Activated CD4-positive, alpha-beta T cell treated with anti-CD3 and anti-CD28 coated beads, Interleukin-2, amount 10 ng/mL, durations not matched to agents 24 days and 14 days (primary cell): ENCODE data around the gene CHEK1. TPM values are rescaled to one million over a fixed set of nuclear protein-coding genes. Genes with fewer than 3 reads are reported as not detected.
"Not testable (repeated sequence)": the region's sequence is repeated elsewhere in the genome, so short reads cannot be mapped to it uniquely, and the experiment has no call there.

ENCODE experiments used
- DNase-seq: peaks from one replicate; pipeline ENCODE4 v3.0.0; 2022
- H3K27ac Mint-ChIP-seq: one replicate; pipeline ENCODE4 v1.8.0; 2022; ENCODE audit warnings: mild to moderate bottlenecking, mixed read lengths
- H3K27me3 Mint-ChIP-seq: one replicate; pipeline ENCODE4 v1.8.0; 2022; ENCODE audit warnings: mixed read lengths
- H3K36me3 Mint-ChIP-seq: one replicate; pipeline ENCODE4 v1.8.0; 2022; ENCODE audit warnings: low read depth, mild to moderate bottlenecking, mixed read lengths
- H3K4me1 Mint-ChIP-seq: one replicate; pipeline ENCODE4 v1.8.0; 2021; ENCODE audit warnings: mixed read lengths
- H3K4me3 Mint-ChIP-seq: one replicate; pipeline ENCODE4 v1.8.0; 2022; ENCODE audit warnings: mild to moderate bottlenecking, moderate library complexity, mixed read lengths
- H3K9me3 Mint-ChIP-seq: one replicate; pipeline ENCODE4 v1.8.0; 2021; ENCODE audit warnings: mixed read lengths
- intact Hi-C: fragments of 100-400 bp; cut with micrococcal nuclease; formaldehyde crosslinking; loops from one replicate; pipeline ENCODE4 v1.15.1; 2023
- total RNA-seq: library from RNA; stranded (reverse); gene quantifications from 2 replicates; pipeline ENCODE4 v1.2.3, GENCODE V29; 2022

CHEK1 gene
- total RNA-seq, 1 donor from 2014 or later, result 131 TPM

DNA sequence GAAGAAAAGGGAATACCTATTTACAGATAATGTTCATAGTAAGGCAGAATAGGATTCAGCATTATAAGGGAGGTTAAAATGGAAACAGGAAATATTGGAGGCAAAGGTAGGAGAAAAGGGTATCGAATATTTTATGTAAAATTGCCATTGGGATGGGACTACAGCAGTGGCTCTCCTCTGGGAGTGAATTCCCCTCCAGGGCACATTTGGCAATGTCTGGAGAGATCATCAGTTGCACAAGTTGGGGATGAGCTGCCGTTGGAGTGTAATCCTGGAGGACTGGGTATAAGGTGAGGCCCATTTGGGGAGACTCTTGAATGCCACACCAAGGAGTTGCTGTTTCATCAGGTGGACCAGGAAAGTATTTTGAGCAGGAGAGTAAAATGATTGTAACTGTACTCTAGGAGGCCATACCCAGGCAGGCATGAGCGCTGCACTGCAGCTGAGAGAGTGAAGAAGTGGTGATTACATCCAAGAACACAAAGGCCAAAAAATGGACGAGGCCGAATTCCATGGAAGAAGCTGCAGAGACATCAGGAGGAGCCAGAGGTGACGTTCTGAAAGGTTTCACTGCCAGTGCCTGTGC, 64.4 kb downstream of the CHEK1 start:
- Mint-ChIP-seq H3K27me3 (no peaks in the 10 kb centered on the region), H3K36me3 (peaks cover 3% of the 10 kb centered on the region), H3K4me3 (no peak overlapping the region), H3K4me1 (no peaks in the 10 kb centered on the region), H3K27ac (no peak overlapping the region), H3K9me3 (no peaks in the 10 kb centered on the region)
- intact Hi-C loops, result no loop called here
- no peak for DNase-seq

DNA sequence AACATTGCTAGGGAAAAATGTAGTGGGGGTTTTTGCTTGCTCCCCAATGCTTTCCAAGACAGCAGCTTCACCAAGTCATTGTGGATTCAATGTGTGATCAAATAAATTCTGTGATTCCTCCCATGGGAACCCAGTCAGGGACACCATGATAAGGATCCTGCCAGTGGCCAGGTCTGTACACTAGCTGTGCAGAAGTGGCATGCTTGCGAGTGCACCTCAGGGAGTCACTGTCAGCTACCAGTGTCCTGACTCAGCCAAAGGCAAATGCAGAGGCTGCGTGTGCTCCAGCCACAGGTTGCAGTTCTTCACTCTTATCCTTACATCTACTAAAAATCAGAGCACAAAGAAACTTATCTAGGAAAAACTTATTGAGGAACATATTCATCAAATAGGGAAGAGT, 65.0 kb downstream of the CHEK1 start:
- H3K4me3 Mint-ChIP-seq, result no peak overlapping the region
- no peak overlapping the region for H3K27ac Mint-ChIP-seq

DNA sequence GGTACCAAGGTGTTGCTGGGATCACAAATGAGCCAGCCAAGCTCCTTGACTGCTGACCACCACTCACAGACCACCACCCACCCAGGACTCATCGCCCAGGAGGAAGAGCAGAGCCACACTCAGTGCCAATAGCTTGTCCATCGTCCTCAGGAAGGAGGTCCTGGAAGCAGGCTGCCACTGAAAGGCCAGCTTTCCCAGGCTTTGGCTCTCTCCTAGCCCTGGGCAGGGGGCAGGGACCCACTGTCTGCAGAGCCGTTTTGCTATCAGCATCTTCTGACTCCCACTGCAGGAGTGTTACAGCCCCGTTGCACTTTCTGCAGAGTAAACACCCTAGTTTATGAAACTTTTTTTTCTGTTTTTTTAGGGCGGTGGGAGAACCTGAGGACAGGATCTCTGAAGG, 67.9 kb downstream of the CHEK1 start:
- no peak for DNase-seq
- no peak overlapping the region for H3K4me3 Mint-ChIP-seq
- H3K36me3 Mint-ChIP-seq, result no peaks in the 10 kb centered on the region
- no peaks in the 10 kb centered on the region for H3K9me3 Mint-ChIP-seq
- H3K27me3 Mint-ChIP-seq, result no peaks in the 10 kb centered on the region
- H3K27ac Mint-ChIP-seq, result no peak overlapping the region
- no peaks in the 10 kb centered on the region for H3K4me1 Mint-ChIP-seq
- intact Hi-C loops, result no loop called here

More for the DNA sequence above, 65.0 kb downstream of the CHEK1 start:
- no peaks in the 10 kb centered on the region for H3K27me3 Mint-ChIP-seq
- H3K36me3 Mint-ChIP-seq, result peaks cover 3% of the 10 kb centered on the region
- intact Hi-C loops, result no loop called here
- H3K4me1 Mint-ChIP-seq, result no peaks in the 10 kb centered on the region
- DNase-seq, result no peak
- no peaks in the 10 kb centered on the region for H3K9me3 Mint-ChIP-seq

DNA sequence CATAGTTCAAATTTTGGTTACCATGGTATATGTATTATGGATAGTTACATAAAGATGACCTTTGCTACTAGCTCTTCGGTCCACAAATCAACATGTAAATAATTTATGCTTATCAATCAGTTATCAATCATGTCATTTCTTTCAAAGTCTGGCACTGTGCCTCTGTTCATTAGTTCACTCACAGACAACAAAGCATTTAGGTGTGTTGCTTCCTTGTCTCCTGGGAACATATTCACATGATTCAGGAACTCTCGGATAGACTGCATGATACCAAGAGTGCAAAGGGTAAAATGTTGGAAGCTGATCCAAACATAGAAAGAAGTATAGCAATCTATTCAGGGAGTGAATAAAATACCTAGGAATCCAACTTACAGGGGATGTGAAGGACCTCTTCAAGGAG, 70.0 kb downstream of the CHEK1 start:
- Mint-ChIP-seq H3K36me3 (no peaks in the 10 kb centered on the region), H3K4me3 (no peak overlapping the region), H3K4me1 (no peaks in the 10 kb centered on the region), H3K27ac (no peak overlapping the region), H3K9me3 (no peaks in the 10 kb centered on the region), H3K27me3 (no peaks in the 10 kb centered on the region)
- intact Hi-C loops, result no loop called here
- DNase-seq, result no peak

DNA sequence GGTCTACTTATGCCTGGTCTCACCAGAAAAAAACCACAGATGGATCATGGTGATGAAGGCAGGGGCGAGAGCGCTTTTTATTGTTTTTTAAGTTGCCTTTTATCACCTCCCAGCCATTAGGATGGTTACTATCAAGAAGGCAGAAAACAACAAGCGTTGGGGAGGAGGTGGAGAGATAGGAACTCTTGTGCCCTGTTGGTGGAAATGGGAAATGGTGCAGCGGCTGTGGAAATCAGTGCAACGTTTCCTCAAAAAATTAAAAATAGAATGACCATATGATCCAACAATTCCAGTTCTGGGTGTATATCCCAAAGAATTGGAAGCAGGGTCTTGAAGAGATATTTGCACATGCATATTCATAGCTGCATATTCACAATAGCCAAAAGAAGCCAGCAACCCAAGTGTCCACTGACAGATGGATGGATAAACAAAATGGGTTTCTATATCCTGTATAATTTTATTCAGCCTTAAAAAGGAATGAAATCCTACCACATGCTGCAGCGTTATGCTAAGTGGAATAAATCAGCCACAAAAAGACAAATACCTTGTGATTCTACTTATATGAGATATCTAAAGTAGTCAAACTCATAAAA, 76.2 kb downstream of the CHEK1 start:
- Mint-ChIP-seq H3K27ac (no peak overlapping the region), H3K4me3 (no peak overlapping the region), H3K36me3 (no peaks in the 10 kb centered on the region), H3K4me1 (no peaks in the 10 kb centered on the region), H3K27me3 (no peaks in the 10 kb centered on the region), H3K9me3 (no peaks in the 10 kb centered on the region)
- no peak for DNase-seq
- intact Hi-C loops, result no loop called here

DNA sequence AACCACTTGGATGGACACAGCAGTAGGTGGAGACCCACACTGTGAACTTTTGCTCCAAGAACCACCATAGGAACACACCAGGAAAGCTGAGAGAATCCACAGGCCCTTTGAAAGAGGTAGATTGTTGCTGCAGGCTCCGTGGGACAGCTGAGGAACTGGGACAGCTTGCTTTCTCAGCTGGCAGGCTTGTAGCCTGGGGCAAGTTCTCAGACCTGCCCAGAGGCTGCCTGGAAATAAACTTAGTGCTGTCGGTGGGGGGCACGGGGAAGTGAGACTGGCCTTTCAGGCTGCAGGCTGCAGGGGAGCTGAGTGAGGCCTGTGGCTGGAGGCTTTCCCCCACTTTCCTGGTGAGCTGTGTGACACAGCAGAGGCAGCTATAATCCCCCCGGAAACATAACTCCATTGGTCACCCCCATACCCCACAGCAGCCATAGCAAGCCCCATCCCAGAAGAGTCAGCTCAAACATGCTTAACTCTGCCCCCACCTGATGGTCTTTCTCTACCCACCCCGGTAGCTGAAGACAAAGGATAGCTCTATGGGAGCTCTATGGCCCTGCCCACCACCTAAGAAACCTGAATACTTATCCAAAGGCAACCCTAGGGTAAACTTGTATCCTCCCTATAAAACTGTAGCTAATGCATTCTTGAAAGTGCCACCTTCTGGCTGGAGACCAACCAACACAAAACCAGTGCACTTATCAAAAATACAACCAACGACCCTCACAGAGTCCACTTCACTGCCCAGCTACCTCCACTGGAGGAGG, 77.1 kb downstream of the CHEK1 start:
- peaks cover 3% of the 10 kb centered on the region for H3K27me3 Mint-ChIP-seq
- H3K36me3 Mint-ChIP-seq, result no peaks in the 10 kb centered on the region
- no peaks in the 10 kb centered on the region for H3K4me1 Mint-ChIP-seq
- no peak overlapping the region for H3K4me3 Mint-ChIP-seq
- intact Hi-C loops, result no loop called here
- DNase-seq, result peak; percentile 36
- H3K9me3 Mint-ChIP-seq, result no peaks in the 10 kb centered on the region
- no peak overlapping the region for H3K27ac Mint-ChIP-seq

DNA sequence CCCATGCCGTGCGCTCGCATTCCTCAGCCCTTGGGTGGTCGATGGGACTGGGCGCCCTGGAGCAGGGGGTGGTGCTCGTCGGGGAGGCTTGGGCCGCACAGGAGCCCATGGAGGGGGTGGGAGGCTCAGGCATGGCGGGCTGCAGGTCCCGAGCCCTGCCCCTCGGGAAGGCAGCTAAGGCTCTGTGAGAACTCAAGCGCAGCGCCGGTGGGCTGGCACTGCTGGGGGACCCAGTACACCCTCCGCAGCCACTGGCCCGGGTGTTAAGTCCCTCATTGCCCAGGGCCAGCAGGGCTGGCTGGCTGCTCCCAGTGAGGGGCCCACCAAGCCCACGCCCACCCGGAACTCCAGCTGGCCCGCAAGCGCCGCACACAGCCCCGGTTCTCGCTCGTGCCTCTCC, 79.7 kb downstream of the CHEK1 start:
- H3K27me3 Mint-ChIP-seq, result peaks cover 22% of the 10 kb centered on the region
- H3K4me1 Mint-ChIP-seq, DNase-seq, H3K36me3 Mint-ChIP-seq, H3K9me3 Mint-ChIP-seq, H3K4me3 Mint-ChIP-seq, H3K27ac Mint-ChIP-seq, intact Hi-C loops: not testable (repeated sequence)

DNA sequence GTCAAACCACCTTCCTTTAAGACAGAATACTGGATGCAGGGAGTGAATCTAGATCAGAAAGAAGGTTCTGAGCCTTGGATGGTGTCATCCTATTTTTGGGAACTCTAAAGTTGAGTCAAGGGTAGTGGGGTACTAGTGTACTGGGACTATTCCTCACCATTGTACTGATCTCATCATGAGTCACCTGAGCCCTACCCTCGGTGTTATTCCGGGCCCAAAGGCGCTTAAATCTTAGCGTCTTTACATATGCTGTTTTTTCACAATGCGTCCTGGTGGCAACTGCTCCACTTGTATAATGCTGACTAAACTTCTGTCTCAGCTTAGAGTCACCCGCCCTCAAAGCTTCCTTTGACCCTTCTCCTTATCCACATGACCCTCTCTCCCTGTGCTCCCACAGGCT, 95.8 kb downstream of the CHEK1 start:
- Mint-ChIP-seq H3K4me3 (no peak overlapping the region), H3K4me1 (no peaks in the 10 kb centered on the region), H3K9me3 (no peaks in the 10 kb centered on the region), H3K27me3 (peaks cover 12% of the 10 kb centered on the region), H3K36me3 (no peaks in the 10 kb centered on the region), H3K27ac (no peak overlapping the region)
- intact Hi-C loops, result loop anchor here (5.0 kb wide), 1 partner anchor 152 kb away; no protein-coding TSS in a partner anchor
- DNase-seq, result no peak

DNA sequence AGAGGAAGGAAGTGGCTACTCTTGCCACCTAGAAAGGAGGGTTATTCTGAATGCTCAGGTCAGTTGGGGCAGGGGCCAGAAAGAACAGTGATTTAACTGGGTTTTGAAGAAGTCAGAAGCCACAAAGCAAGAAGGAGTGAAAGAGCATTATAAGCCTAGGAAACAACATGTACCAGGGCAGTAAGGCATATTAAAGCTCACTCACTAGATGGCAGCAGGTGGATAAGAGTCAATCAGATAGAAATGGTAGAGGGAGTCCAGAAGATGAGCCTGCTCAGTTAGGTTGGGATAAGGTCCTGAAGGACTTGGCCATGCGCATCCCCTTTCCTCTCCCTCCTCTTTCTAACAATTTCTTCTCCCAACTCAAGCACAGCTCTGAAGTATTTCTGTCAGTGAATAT, 99.2 kb downstream of the CHEK1 start:
- H3K27ac Mint-ChIP-seq, result no peak overlapping the region
- intact Hi-C loops, result loop anchor here (5.0 kb wide), 1 partner anchor 148 kb away; no protein-coding TSS in a partner anchor
- no peaks in the 10 kb centered on the region for H3K9me3 Mint-ChIP-seq
- H3K4me3 Mint-ChIP-seq, result no peak overlapping the region
- no peaks in the 10 kb centered on the region for H3K36me3 Mint-ChIP-seq
- H3K4me1 Mint-ChIP-seq, result no peaks in the 10 kb centered on the region
- no peak for DNase-seq
- H3K27me3 Mint-ChIP-seq, result peaks cover 17% of the 10 kb centered on the region

Other genes with a start within 250 kb of the CHEK1 start
- 1.2 and 1.7 TPM in 2 replicates for gene FEZ1, start 128.9 kb upstream of the CHEK1 start, total RNA-seq
- gene EI24, start 55.7 kb upstream of the CHEK1 start, total RNA-seq, result 61.7 TPM in 2 replicates
- gene STT3A, start 32.3 kb upstream of the CHEK1 start, total RNA-seq, result 167 and 183 TPM in 2 replicates
- gene ACRV1, start 55.7 kb downstream of the CHEK1 start, total RNA-seq, result not detected in 2 replicates
- not detected in 2 replicates for gene PATE1, start 121.1 kb downstream of the CHEK1 start, total RNA-seq
- not detected in 2 replicates for gene PATE2, start 153.7 kb downstream of the CHEK1 start, total RNA-seq
- gene PATE3, start 163.0 kb downstream of the CHEK1 start, total RNA-seq, result not detected in 2 replicates
- gene PATE4, start 208.2 kb downstream of the CHEK1 start, total RNA-seq, result not detected in 2 replicates